ENCODE results near the gene ZNF385D. TPM values are rescaled to one million over a fixed set of nuclear protein-coding genes. Genes with fewer than 3 reads are reported as not detected.

Gene ZNF385D
- total and polyA plus RNA-seq, 4 donors: 0.08 to 0.50 (median 0.09) TPM

DNA sequence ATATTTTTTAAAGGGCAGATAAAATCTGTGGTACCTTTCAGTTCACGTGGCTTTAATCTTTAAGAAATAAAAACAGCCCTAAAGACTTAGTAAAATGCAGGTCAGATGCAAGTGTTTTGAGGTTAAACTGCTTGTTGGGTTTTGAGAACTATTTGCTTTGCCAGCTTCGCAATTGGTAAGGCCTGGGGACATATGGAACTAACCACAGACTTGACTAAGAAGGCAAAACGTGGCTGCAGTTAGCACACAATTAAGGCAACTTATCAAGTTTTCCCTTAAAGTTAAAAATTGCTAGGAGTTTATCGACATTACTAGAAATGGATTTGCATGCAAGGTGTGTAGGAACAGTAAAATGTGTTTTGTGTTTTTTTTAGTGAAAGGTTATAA is 206.9 kb downstream of the ZNF385D start:
- TF ChIP-seq GABPA (IDR thresholded peaks at IDR 0.05 in 1 of 2, conservative IDR thresholded peaks at IDR 0.05 in 1 of 2) (no peak), RXRA (IDR thresholded peaks at IDR 0.05) (no peak)
- H3K4me1 ChIP-seq (ENCODE audit: control insufficient read depth in 4 of 4, insufficient read depth in 4 of 4, low read length in 3 of 4): no peaks in the 10 kb centered on the region
- H3K9me3 ChIP-seq (ENCODE audit: control insufficient read depth in 4 of 4, low read length in 3 of 4): peaks cover 0 to 2% (median 0%) of the 10 kb centered on the region in 4 donors
- H3K27me3 ChIP-seq (ENCODE audit: control insufficient read depth in 4 of 4, insufficient read depth in 4 of 4, low read length in 3 of 4): no peaks in the 10 kb centered on the region
- H3K27ac ChIP-seq (ENCODE audit: low read depth in 1 of 2, low read length in 2 of 2): no peak overlapping the region
- no peak overlapping the region for H3K9ac ChIP-seq (ENCODE audit: low read depth in 1 of 2, low read length in 2 of 2)
- H3K36me3 ChIP-seq (ENCODE audit: control insufficient read depth in 4 of 4, insufficient read depth in 3 of 4, low read depth in 1 of 4, low read length in 3 of 4): no peaks in the 10 kb centered on the region
- no peak for DNase-seq (ENCODE audit: low spot score)
- 47% methylated on average over 4 of the region's 4 CpGs for WGBS
- no peak overlapping the region for H3K4me3 ChIP-seq (ENCODE audit: low read depth in 1 of 3, low read length in 3 of 3)

DNA sequence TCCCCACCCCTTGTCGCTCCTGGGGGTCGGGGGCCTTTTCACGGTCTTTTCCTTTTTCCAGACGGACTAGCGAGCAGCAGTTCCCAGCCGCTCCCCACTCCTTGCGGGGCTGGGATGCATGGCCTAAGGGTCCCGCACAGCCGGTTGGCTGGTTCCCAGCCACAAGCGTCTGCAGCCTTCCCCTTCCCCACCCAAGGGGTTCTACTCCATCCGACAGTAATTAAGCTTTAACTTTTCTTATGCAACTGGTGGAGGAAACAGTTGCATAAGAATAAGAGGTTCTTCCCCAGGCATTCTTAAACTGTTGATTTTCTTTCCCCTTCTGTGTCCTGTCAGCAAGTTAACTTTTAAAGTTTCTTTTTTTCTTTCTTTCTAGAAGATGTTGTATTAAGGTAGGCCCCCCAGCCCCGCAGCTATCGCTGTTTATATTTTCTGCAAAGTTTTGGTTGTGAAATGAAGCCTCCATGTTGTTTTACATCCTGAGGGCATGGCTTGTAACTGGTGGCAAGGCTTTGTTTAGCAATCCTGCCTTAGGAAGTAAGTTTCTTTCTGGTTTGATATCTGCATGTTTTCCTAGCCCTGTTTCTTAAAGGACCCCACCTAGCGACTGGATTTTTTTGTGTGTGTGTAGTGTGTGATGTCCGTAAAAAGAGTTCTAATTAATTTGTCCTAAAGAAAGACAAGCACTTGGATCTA is 207.5 kb downstream of the ZNF385D start:
- Histone ChIP-seq H3K27ac (ENCODE audit: low read depth in 1 of 2, low read length in 2 of 2) (no peak overlapping the region), H3K4me1 (ENCODE audit: control insufficient read depth in 4 of 4, insufficient read depth in 4 of 4, low read length in 3 of 4) (no peaks in the 10 kb centered on the region), H3K9me3 (ENCODE audit: control insufficient read depth in 4 of 4, low read length in 3 of 4) (peaks cover 0 to 2% (median 0%) of the 10 kb centered on the region in 4 donors), H3K4me3 (ENCODE audit: low read depth in 1 of 3, low read length in 3 of 3) (no peak overlapping the region), H3K36me3 (ENCODE audit: control insufficient read depth in 4 of 4, insufficient read depth in 3 of 4, low read depth in 1 of 4, low read length in 3 of 4) (no peaks in the 10 kb centered on the region), H3K27me3 (ENCODE audit: control insufficient read depth in 4 of 4, insufficient read depth in 4 of 4, low read length in 3 of 4) (no peaks in the 10 kb centered on the region), H3K9ac (ENCODE audit: low read depth in 1 of 2, low read length in 2 of 2) (no peak overlapping the region)
- DNase-seq (ENCODE audit: low spot score): no peak
- TF ChIP-seq EGR1 (IDR thresholded peaks at IDR 0.05; ENCODE audit: low read depth in 2 of 2) (no peak), MAX (IDR thresholded peaks at IDR 0.05) (no peak), GABPA (IDR thresholded peaks at IDR 0.05 in 1 of 2, conservative IDR thresholded peaks at IDR 0.05 in 1 of 2) (no peak), HNF4A (conservative IDR thresholded peaks at IDR 0.05) (no peak), FOXA1 (IDR thresholded peaks at IDR 0.05) (no peak)
- TF ChIP-seq, protein P1, sequence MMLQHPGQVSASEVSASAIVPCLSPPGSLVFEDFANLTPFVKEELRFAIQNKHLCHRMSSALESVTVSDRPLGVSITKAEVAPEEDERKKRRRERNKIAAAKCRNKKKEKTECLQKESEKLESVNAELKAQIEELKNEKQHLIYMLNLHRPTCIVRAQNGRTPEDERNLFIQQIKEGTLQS (IDR thresholded peaks at IDR 0.05): no peak
- WGBS: 71% methylated on average over 15 of the region's 15 CpGs

GRCh38 chr3:21542656-21543379 is 208.2 kb downstream of the ZNF385D start:
- H3K9me3 ChIP-seq (ENCODE audit: control insufficient read depth in 4 of 4, low read length in 3 of 4): peaks cover 0 to 2% (median 0%) of the 10 kb centered on the region in 4 donors
- H3K36me3 ChIP-seq (ENCODE audit: control insufficient read depth in 4 of 4, insufficient read depth in 3 of 4, low read depth in 1 of 4, low read length in 3 of 4): no peaks in the 10 kb centered on the region
- H3K27ac ChIP-seq (ENCODE audit: low read depth in 1 of 2, low read length in 2 of 2): no peak overlapping the region
- no peaks in the 10 kb centered on the region for H3K27me3 ChIP-seq (ENCODE audit: control insufficient read depth in 4 of 4, insufficient read depth in 4 of 4, low read length in 3 of 4)
- WGBS: 84% methylated on average over 29 of the region's 29 CpGs
- no peak overlapping the region for H3K9ac ChIP-seq (ENCODE audit: low read depth in 1 of 2, low read length in 2 of 2)
- TF ChIP-seq FOXA1 (IDR thresholded peaks at IDR 0.05) (no peak), RXRA (IDR thresholded peaks at IDR 0.05) (no peak), GABPA (IDR thresholded peaks at IDR 0.05 in 1 of 2, conservative IDR thresholded peaks at IDR 0.05 in 1 of 2) (no peak)
- no peak for DNase-seq (ENCODE audit: low spot score)
- H3K4me3 ChIP-seq (ENCODE audit: low read depth in 1 of 3, low read length in 3 of 3): no peak overlapping the region
- no peaks in the 10 kb centered on the region for H3K4me1 ChIP-seq (ENCODE audit: control insufficient read depth in 4 of 4, insufficient read depth in 4 of 4, low read length in 3 of 4)

- no peak overlapping the region for H3K9ac ChIP-seq (ENCODE audit: low read depth in 1 of 2, low read length in 2 of 2)
- H3K9me3 ChIP-seq (ENCODE audit: control insufficient read depth in 4 of 4, low read length in 3 of 4): peaks cover 0 to 2% (median 0%) of the 10 kb centered on the region in 4 donors
- no peak overlapping the region for H3K27ac ChIP-seq (ENCODE audit: low read depth in 1 of 2, low read length in 2 of 2)
- no peak for DNase-seq (ENCODE audit: low spot score)
- TF ChIP-seq FOXA2 (IDR thresholded peaks at IDR 0.05) (no peak), TAF1 (conservative IDR thresholded peaks at IDR 0.05) (no peak)
- WGBS: 76% methylated on average over 6 of the region's 6 CpGs
- H3K4me3 ChIP-seq (ENCODE audit: low read depth in 1 of 3, low read length in 3 of 3): no peak overlapping the region
- no peaks in the 10 kb centered on the region for H3K4me1 ChIP-seq (ENCODE audit: control insufficient read depth in 4 of 4, insufficient read depth in 4 of 4, low read length in 3 of 4)
- H3K27me3 ChIP-seq (ENCODE audit: control insufficient read depth in 4 of 4, insufficient read depth in 4 of 4, low read length in 3 of 4): no peaks in the 10 kb centered on the region
- H3K36me3 ChIP-seq (ENCODE audit: control insufficient read depth in 4 of 4, insufficient read depth in 3 of 4, low read depth in 1 of 4, low read length in 3 of 4): no peaks in the 10 kb centered on the region
Measured at GRCh38 chr3:21540265-21540664, 210.7 kb downstream of the ZNF385D start.

Measured in liver (tissue), 9 donors.